ENCODE measurements around the gene MYRFL.

- TF ChIP-seq POLR2A (IDR thresholded peaks at IDR 0.05; ENCODE audit: low read depth, low read length) (no peak), POLR2AphosphoS5 (IDR thresholded peaks at IDR 0.05; ENCODE audit: low read depth, low read length) (no peak), PAX5 (IDR thresholded peaks at IDR 0.05; ENCODE audit: insufficient read depth, low read length, severe bottlenecking) (no peak)
Observed at GRCh38 chr12:69952890-69953289, 127.9 kb downstream of the MYRFL start.

Measured in GM12891 (cell line).